ENCODE measurements around the gene GCNA.

DNA sequence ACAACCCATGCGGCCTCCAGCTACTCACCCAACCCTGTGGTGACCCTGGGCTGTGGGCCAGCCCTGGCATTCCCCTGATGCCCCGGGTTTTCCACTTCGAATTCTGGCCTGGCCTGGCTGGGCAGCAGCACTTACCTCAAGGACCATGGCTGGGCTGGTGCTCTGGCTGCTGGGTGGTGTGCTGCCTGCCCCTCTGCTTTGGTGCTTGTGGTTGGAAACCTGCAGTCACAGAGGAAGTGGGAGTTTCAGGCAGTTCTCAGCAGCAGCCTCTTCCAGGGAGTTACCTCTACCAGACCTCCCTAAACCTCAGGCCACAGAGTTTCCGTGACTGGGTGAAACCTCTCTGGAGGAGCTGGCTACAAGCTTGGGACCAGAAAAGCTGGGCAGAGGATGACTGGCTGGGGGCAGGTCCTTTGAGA is 40.1 kb downstream of the GCNA start, which contains the start of gene CXCR3:
- TF ChIP-seq, protein P1, sequence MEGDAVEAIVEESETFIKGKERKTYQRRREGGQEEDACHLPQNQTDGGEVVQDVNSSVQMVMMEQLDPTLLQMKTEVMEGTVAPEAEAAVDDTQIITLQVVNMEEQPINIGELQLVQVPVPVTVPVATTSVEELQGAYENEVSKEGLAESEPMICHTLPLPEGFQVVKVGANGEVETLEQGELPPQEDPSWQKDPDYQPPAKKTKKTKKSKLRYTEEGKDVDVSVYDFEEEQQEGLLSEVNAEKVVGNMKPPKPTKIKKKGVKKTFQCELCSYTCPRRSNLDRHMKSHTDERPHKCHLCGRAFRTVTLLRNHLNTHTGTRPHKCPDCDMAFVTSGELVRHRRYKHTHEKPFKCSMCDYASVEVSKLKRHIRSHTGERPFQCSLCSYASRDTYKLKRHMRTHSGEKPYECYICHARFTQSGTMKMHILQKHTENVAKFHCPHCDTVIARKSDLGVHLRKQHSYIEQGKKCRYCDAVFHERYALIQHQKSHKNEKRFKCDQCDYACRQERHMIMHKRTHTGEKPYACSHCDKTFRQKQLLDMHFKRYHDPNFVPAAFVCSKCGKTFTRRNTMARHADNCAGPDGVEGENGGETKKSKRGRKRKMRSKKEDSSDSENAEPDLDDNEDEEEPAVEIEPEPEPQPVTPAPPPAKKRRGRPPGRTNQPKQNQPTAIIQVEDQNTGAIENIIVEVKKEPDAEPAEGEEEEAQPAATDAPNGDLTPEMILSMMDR (IDR thresholded peaks at IDR 0.05), result no peak
- TF ChIP-seq TCF12 (IDR thresholded peaks at IDR 0.05), result no peak
- TF ChIP-seq, protein P2, sequence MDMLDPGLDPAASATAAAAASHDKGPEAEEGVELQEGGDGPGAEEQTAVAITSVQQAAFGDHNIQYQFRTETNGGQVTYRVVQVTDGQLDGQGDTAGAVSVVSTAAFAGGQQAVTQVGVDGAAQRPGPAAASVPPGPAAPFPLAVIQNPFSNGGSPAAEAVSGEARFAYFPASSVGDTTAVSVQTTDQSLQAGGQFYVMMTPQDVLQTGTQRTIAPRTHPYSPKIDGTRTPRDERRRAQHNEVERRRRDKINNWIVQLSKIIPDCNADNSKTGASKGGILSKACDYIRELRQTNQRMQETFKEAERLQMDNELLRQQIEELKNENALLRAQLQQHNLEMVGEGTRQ (IDR thresholded peaks at IDR 0.05; ENCODE audit: borderline replicate concordance, low read depth, low read length), result no peak
